ENCODE data around the gene RCN2. TPM values are rescaled to one million over a fixed set of nuclear protein-coding genes. Genes with fewer than 3 reads are reported as not detected.

RCN2 gene
- total RNA-seq, 1 experiment from 2014 or later, result 82.7 TPM

GRCh38 chr15:76987276-76987675 is 55.7 kb downstream of the RCN2 start:
- Histone ChIP-seq H3K9me2 (replicated peaks; ENCODE audit: low read length) (no peaks in the 10 kb centered on the region), H3K36me3 (ENCODE audit: low read depth, low read length) (no peaks in the 10 kb centered on the region), H4K20me1 (ENCODE audit: low read length) (no peaks in the 10 kb centered on the region), H3K4me1 (ENCODE audit: insufficient read depth, low read length) (no peaks in the 10 kb centered on the region), H3K4me3 (ENCODE audit: low read length) (no peak overlapping the region), H3K27ac (ENCODE audit: low read length) (no peak overlapping the region), H3K79me2 (ENCODE audit: low read length) (no peaks in the 10 kb centered on the region), H3K27me3 (ENCODE audit: low read length) (no peaks in the 10 kb centered on the region), H3F3A (ENCODE audit: low read length, unreplicated experiment) (no peaks in the 10 kb centered on the region), H2AFZ (ENCODE audit: low read length) (no peak overlapping the region), H3K9me3 (ENCODE audit: low read length) (no peaks in the 10 kb centered on the region), H3K9ac (ENCODE audit: low read length) (no peak overlapping the region), H3K4me2 (ENCODE audit: low read length) (no peak overlapping the region)
- TF ChIP-seq EZH2phosphoT487 (IDR thresholded peaks at IDR 0.05; ENCODE audit: borderline replicate concordance, low read length) (no peak), CTCF (conservative IDR thresholded peaks at IDR 0.05; ENCODE audit: low read depth, low read length) (no peak), EZH2 (IDR thresholded peaks at IDR 0.05; ENCODE audit: low read length, unreplicated experiment) (no peak)
- no peak for ATAC-seq
- intact Hi-C loops (cut with micrococcal nuclease), result no loop called here
- BruUV-seq (replicated peaks), result no TSS peak
- ChIA-PET CTCF (no interaction called here), POLR2A (ENCODE audit: unreplicated experiment) (no interaction called here)
- DNase-seq, result no peak

- no peak overlapping the region for H3K4me3 ChIP-seq (ENCODE audit: low read length)
- DNase-seq, result no peak
- CTCF ChIA-PET, result no interaction called here
- H3K4me1 ChIP-seq (ENCODE audit: insufficient read depth, low read length), result no peaks in the 10 kb centered on the region
- ATAC-seq, result no peak
- no peak overlapping the region for H3K4me2 ChIP-seq (ENCODE audit: low read length)
- H2AFZ ChIP-seq (ENCODE audit: low read length), result no peak overlapping the region
- no peak overlapping the region for H3K27ac ChIP-seq (ENCODE audit: low read length)
- H3K36me3 ChIP-seq (ENCODE audit: low read depth, low read length), result no peaks in the 10 kb centered on the region
- TF ChIP-seq CTCF (conservative IDR thresholded peaks at IDR 0.05; ENCODE audit: low read depth, low read length) (no peak), EZH2 (IDR thresholded peaks at IDR 0.05; ENCODE audit: low read length, unreplicated experiment) (no peak), EZH2phosphoT487 (IDR thresholded peaks at IDR 0.05; ENCODE audit: borderline replicate concordance, low read length) (no peak)
- intact Hi-C loops (cut with micrococcal nuclease), result no loop called here
- no peaks in the 10 kb centered on the region for H3K27me3 ChIP-seq (ENCODE audit: low read length)
- BruUV-seq (replicated peaks), result no TSS peak
- H3K9ac ChIP-seq (ENCODE audit: low read length), result no peak overlapping the region
- H3K9me3 ChIP-seq (ENCODE audit: low read length), result no peaks in the 10 kb centered on the region
- no peaks in the 10 kb centered on the region for H4K20me1 ChIP-seq (ENCODE audit: low read length)
- no peaks in the 10 kb centered on the region for H3K79me2 ChIP-seq (ENCODE audit: low read length)
- POLR2A ChIA-PET (ENCODE audit: unreplicated experiment), result interaction anchor here (0.6 kb wide), 1 partner anchor 10 kb away, joined by 6 read pairs; no protein-coding TSS in a partner anchor
- H3K9me2 ChIP-seq (replicated peaks; ENCODE audit: low read length), result no peaks in the 10 kb centered on the region
- H3F3A ChIP-seq (ENCODE audit: low read length, unreplicated experiment), result no peaks in the 10 kb centered on the region
Measured at GRCh38 chr15:76987896-76988860, 56.6 kb downstream of the RCN2 start.
